ENCODE data around the gene INHA.

- TF ChIP-seq CTCF (IDR thresholded peaks at IDR 0.05; ENCODE audit: insufficient read depth, low read depth, low read length) (no peak), EZH2 (IDR thresholded peaks at IDR 0.05; ENCODE audit: insufficient read depth, low read length) (no peak)
These were observed 11.3 kb upstream of the INHA start for GRCh38 chr2:219560893-219561178.

Data from astrocyte (in vitro differentiated cells and primary cell).